ENCODE measurements around the gene SORCS2.

Gene SORCS2

DNA sequence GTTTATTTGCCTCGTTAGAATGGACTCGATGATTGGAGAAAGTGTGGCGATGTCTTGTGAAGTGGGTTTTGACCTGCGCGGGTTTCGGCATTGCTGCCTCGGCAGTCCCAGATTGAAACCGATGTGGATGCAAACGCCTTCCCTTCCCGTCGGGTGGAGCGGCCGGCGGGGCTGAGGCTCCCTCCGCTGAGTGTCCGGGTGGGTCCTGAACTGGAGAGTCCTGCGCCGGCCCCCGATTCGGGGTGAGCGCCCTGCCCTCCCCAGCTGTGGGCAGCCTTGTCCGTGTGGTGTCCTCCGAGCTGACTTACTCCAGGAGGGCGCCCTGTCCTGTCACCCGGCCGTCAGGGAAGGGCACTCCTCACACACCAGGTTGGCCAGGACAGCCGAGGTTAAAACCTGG is 317.7 kb downstream of the SORCS2 start:
- DNase-seq (ENCODE audit: low read depth in 2 of 2) = no peak

DNA sequence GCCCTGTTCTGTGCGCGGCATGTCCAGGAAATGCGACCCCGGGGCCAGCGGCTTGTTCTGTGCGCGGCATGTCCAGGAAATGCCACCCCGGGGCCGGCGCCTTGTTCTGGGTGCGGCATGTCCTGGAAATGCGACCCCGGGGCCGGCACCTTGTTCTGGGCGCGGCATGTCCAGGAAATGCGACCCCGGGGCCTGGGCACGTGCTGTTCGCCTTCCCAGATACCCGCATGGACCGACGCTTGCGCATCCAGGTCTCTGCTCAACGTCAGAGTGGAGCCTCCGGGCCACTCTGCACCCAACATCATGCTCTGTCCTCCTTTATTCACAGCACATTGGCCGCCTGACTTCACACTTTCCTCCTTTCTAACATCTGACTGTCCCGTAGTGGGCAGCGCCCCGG is 318.2 kb downstream of the SORCS2 start:
- no peak for DNase-seq (ENCODE audit: low read depth in 2 of 2)

DNA sequence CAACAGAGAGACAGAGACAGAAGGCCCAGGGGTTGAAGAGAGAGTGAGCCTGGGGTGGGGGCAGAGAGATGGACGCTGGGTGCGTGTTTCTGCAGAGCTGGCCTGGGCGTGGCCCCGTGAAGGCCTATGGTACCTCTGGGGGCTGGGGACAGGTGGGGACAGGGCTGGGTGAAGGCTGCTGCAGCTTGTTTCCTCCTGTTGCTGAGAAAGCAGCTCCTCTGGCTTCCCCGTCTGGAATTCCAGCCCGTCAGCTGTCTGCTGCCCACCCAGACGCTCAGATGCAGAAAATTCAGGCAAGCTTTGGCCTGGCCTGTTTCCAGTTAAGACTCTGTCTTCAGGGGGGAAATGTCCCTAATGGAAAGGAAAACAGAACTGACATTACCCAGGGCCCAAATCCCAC is 319.2 kb downstream of the SORCS2 start:
- no peak for DNase-seq (ENCODE audit: low read depth in 2 of 2)

DNA sequence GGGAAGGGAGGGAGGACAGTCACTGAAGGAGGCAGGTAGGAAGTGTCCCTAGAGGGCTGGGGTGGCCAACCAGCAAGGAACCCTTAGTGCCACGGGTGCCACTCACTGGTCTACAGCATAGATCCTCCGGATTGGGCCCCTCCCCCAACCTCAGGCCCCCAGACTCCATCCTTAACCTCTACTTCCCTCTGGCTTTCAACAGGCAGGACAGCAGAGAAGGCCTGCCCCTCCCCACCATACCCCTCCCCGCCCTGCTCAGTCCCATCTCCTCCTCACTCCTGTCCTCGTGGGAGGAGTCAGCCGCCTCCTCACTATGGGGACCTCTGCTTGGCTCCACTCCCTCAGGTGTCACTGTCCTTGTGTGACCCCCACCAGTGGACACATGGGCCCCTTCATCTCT is 320.1 kb downstream of the SORCS2 start:
- DNase-seq (ENCODE audit: low read depth in 2 of 2) = no peak

DNA sequence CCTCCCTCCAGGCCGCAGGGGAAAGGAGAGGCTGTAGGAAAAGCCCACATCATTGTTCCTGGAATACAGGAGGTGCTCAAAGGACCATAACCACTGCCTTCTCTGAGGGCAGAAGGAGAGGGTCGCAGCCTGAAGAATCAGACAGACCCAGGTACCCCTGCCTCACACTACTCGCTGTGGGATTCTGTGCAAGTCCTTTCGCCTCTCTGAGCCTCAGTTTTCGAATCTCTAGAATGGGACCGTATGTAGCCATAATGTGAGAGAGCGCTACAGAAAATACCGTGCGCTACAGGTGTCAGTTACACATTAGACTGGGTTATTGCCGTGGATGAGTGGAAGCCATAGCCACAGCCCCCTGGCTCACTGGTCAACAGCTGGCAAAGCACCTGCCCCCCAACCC is 320.6 kb downstream of the SORCS2 start:
- no peak for DNase-seq (ENCODE audit: low read depth in 2 of 2)

DNA sequence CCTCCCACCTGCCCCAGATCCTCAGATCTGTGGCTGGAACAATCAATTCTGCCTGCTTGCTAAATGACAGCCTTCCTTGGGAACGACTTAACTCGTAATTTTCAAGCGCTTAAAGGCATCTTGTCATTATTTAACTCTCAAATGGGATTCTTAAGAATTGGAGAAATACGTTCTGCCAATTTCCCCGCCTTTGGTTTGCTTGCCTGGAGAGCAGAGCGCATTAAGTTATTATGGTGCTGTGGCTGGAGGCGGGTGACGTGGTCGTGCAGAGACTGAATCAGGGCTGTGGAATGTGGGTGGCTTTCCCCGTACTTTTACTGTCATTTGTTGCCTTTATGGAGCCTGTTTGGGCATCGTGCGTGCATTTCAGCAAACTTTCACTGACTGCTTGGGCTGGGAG is 321.3 kb downstream of the SORCS2 start:
- DNase-seq (ENCODE audit: low read depth in 2 of 2) = no peak

DNA sequence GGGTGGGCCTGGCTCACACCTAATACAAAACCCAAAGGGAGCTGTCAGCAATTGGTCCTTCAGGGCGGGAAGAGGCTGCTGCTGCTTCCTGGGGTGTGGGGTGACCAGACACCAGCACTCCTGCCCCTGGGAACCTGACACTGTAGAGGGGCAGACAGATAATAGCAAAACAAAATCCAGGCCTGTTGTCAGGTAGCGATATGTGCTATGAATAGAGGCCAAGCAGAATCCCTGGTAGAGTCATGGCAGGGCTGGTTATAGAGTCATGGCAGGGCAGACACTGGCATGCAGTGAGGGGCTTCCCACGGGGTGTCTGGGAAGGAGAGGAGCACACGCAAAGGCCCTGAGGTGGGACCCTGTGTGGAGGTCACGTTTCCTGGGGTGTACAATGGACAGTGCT is 321.9 kb downstream of the SORCS2 start:
- no peak for DNase-seq (ENCODE audit: low read depth in 2 of 2)

DNA sequence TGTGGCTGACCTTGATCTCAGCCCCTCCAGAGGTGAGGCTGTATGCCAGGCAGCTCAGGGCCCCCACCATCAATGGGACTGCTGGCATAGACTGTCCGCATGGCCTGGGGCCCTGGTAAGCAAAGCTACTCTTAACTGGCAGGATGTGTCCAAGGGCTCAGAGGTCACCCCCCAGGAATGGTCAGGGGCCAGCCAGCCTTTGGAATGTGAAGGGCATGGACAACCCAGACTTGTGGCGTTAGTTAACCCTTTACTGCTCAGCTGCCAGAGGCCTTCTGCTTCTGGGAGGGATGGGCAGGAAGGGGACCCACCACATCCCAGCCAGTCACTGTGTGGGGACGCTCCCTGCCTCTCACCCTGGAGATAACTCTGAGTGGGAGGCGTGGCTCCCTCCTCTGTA is 322.5 kb downstream of the SORCS2 start:
- DNase-seq (ENCODE audit: low read depth in 2 of 2) = no peak

DNA sequence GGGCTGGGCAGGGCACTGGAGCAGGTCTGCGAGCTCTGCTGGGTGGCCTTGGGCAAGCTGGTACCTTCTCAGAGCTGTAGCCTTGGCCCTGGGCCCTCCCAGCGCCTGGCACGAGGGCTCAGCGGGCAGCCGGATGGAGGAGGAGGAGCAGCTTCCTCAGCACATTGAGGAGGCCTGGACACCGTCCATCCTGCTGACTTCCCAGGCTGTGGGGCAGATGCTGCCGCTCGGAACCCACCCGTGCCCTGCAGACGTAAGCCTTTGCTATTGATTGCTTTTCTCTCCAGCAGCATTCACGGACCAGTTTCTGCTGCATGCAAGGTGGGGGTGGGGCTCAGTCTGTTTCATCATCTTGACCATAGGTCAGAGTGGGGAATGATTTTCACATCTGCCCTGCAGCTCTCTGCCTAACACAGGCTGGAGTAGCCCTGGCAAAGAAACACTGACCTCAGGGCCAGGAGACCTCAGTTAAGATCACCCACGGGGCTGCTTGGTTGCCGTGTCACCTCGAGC is 323.1 kb downstream of the SORCS2 start:
- DNase-seq (ENCODE audit: low read depth in 2 of 2) = no peak

DNA sequence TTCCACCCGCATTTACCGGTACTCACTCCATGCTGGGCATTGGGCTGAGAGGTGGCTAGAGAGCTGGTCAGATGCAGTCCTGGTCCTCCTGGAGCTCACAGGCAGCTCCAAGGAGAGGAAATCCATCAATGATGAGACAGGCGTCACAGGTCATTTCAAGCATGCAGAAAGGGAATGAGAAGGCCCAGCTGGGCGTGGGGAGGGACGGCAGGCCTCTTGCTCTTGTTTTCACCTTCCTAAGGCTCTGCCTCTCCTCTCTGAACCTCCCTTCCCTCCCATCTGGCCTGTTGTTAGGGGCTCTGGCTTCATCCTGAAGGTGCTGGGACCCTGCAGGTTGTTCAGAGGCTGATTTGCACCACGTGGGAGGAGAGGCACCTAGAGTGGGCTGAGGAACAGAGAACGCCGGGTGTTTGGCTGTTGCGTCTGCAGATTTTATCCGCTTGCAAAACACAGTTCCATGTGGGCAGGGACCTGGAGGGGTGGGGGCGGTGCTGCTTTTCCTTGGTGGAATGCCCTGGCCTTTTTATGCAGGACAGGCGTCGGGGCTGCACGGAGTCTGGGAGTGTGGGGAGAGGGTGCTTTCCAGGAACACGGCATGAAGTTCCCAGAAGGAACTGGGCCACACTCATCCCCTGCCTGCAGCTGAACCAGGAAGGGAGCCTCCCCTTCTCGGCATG is 323.9 kb downstream of the SORCS2 start:
- DNase-seq (ENCODE audit: low read depth in 2 of 2) = no peak

DNA sequence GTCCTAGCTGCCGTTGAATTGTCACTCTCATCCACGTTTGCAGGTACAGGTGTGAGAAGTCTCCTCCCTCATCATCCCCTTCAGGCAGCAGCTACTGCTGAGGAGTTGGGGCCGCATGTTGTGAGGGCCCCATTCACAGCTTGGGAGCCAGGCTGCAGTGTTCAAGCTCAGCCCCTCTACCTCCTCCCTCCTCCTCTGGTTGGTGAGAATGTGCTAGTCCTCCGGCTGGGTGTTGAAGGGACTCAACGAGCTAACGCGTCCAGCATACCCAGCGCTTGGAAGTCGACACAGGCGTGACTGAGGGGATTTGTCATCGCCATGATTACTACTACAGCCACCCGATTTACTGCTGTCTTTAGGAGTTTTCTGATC is 324.4 kb downstream of the SORCS2 start:
- DNase-seq (ENCODE audit: low read depth in 2 of 2) = no peak

DNA sequence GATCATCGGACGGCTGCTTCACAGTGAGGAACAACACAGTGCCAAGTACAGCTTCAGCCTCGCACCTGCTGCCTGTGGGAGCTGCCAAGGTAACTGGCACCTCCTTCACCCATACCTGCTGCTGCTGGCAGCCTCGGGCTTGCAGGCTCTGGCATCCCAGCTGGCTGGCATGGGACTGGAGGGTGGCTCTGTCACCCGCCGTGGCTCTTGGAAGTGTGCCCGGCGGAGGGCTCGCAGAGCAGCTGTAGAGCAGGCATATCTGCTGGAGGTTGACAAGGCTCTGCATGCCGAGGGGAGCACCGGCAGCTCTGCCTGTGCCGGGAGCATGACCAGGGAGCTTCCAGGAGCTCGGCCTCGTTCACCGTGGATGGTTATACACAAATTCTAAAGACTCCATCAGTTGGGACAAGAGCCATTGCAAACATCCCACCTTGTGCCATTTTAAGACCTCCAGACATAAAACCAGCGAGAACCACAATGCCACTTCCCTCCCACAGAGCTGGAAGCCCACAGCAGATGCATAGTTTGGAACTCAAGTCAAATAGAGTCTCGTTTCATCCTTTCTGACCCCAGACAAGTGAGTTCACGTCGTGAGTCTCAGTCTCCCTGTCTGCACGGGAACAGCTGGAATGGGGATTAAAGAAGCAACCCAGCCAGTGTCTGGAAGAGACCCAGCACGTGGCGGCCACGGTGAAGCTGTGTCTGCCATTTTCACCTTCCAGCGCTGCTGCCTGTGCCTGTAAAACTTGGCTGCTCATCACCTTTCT is 326.7 kb downstream of the SORCS2 start:
- no peak for DNase-seq (ENCODE audit: low read depth in 2 of 2)

DNA sequence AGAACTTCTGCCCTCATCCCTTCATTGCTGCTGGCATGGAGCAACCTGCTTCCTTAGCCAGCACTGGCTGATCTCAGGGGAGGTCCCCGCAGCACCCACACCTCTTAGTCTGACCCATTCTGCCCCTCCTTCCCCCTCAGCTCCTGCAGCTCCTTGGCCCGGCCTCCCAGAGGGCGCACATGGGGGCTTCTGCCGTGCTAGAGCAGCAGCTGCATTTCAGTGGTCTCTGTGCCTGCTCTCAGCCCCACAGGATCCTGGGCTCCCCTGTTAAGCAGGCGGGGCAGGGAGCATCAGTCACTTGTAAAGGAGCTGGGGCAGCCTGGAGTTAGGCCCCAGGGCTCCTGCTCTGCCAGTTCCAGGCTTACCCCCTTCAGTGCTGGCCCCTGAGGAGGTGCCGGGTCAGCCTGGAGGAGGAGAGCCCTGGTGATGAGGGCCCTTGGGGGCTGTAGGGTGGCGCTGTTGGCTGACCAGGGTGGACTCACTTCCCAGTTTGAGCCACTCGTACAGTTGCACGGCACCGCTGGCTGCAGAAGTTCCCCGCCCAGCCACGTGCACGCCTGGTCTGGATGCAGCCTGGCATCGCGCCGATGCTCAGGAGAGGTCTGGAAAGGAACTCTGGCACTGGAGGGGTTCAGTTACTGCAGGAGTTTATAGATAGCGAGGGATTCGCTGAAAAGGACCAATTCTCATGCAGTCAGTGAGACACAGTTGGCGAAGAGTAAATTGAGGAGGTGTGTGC is 327.5 kb downstream of the SORCS2 start:
- DNase-seq (ENCODE audit: low read depth in 2 of 2) = no peak

DNA sequence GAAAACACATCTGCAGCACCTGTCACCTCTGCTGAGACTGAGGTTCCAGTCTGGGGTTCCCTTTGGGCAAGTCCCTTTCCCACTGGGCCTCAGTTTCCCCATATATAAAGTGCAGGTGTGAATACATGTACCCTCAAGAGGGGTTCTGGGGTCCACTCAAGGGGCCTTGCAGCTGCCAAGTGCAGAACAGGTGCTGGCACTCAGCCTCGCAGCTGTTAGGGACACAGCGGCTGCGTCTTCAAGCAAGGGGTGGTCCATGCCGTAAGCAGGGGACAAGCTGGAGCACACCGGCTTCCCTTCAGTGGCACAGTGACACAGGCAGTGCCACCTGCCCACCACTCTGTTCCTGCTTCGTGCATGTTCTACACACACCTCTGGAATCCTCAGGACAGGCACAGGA is 329.3 kb downstream of the SORCS2 start:
- no peak for DNase-seq (ENCODE audit: low read depth in 2 of 2)

DNA sequence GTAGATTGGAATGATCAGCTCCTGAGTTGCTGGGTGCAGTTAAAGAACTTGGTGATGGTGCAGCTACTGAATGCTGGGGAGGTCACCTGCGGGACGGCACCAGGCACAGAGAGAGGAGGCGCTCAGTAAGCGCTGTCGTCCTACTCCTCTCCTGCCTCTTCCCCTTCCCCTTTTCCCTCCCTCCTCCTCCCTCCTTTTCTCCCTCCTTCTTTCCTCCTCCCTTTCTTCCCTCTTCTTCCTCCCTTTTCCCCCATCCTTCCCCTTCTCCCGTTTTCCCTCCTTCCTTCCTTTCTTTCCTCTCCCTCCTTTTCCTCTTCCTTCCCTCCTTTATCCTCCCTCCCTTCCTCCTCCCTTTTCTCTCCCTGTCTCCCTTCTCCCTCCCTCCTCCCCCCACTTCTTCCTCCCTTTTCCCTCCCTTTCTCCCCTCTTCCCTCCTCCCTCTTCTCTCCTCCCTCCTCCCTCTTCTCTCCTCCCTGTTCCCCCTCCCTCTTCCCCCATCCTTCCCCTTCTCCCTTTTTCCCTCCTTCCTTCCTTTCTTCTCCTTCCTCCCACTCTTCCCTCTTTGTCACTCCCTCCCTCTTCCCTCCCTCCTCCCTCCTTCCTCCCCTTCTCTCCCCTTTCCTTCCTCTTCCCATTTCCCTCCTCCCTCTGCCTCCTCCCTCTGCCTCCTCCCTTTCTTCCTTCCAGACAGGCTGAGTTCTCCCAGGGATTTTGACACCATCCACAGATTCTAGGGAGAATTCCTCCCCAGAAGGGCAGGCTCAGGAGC is 330.3 kb downstream of the SORCS2 start:
- no peak for DNase-seq (ENCODE audit: low read depth in 2 of 2)

DNA sequence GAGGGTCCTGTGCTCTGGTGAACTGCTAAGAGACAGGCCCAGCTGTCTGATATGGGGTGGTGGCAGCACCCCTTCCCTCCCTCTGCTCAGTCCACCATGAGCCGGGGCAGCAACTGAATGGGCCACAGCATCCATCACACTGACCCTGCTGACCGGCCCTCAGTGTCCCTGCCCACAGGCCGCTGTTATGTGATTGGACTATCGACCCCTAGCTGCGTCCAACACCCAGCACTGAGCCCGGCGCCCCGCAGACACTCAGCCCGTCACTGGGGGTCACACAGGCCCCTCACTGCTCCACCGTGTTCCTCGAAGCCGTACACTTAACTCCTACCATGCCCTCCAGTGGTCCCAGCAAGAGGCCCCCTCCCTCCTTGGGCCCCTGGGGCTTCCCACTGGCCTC is 331.2 kb downstream of the SORCS2 start:
- DNase-seq (ENCODE audit: low read depth in 2 of 2) = no peak

DNA sequence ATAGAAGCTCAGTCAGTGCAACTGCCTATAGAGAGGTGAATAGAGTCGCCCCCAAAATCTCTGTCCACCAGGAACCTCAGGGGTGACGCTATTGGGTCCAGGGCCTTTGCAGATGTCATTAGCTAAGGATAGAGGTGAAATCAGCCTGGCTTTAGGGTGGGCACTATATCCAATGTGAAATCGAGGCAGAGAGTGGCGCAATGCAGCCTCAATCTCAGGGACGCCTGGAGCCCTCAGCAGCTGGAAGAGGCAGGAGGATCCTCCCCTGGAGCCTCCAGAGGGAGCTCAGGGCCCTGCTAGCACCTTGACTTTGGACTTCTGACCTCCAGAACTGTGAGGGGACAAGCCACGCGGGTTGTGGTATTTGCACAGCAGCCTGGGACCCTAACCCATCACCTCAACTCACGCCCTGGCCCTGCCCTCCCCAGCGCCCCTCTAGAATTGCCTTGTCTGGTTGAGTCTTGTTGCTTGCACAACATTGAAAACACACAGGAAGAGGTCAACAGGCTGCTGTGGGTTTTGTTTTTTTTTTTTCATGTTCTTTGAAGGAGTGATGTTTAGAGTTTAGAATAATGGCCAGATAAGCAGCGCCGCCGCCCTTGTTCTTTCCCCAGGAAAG is 331.8 kb downstream of the SORCS2 start:
- no peak for DNase-seq (ENCODE audit: low read depth in 2 of 2)

DNA sequence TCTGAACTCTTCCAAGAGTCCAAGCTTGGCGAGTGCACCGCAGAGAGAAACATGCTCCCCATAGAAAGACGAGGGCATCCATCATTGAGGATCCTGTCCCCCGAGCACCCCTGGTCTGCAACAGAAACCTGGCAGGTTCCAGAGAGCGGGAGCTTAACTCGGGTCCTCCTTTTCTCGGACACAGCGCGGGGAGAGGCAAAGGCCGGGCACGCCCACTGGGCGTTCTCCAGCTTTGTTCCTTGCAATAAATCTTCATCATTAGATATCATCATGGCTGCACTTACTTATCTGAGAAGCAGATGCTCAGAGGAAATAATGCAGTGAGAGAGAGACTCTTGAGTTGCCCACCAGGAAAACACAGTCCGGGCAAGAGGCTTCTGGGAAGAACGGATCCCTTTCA is 332.5 kb downstream of the SORCS2 start:
- DNase-seq (ENCODE audit: low read depth in 2 of 2) = no peak

DNA sequence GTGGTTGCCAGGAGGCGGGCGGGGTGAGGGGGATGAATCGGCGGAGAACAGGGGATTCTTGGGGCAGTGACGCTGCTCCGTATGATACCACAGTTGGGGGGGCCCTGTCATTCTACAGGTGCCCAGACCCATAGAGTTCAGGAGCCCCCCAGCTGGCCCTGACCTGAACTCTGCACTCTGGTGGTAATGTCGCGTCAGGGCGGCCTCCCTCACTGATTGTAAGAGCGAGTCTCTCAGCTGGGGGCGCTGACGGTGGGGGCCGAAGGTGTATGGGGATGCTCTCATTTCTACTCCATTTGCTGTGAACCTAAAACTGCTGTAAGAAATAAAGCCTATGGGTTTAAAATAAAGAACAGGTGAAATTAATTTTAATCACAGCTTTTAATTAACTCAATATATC is 334.2 kb downstream of the SORCS2 start:
- DNase-seq (ENCODE audit: low read depth in 2 of 2) = no peak

DNA sequence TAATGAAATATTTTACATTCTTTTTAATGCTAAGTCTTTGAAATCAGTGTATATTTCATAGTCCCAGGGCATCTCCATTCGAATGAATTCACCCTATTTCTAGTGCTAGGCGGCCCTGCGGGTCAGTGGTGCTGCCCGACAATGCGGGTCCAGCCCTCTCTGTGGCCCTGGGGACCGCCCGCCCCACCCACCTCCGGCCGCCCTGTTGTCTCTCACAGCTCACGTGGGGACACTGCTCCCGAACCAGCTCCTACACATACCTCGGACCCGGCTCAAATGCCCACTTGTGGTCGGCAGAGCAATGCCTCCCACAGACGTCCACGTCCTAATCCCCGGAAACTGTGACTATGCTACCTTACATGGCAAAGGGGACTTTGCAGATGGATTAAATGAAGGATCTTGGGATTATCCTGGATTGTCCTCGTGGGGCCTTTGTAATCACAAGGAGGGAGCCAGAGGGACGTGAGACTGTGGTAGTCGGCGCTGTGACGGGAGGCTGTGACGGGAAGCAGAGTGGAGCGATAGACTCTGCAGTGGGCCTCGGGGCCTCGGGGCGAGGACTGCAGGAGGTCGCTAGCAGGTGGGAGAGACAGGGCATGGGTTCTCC is 334.7 kb downstream of the SORCS2 start:
- DNase-seq (ENCODE audit: low read depth in 2 of 2) = no peak
